ENCODE measurements around the gene FAM114A2.

DNA sequence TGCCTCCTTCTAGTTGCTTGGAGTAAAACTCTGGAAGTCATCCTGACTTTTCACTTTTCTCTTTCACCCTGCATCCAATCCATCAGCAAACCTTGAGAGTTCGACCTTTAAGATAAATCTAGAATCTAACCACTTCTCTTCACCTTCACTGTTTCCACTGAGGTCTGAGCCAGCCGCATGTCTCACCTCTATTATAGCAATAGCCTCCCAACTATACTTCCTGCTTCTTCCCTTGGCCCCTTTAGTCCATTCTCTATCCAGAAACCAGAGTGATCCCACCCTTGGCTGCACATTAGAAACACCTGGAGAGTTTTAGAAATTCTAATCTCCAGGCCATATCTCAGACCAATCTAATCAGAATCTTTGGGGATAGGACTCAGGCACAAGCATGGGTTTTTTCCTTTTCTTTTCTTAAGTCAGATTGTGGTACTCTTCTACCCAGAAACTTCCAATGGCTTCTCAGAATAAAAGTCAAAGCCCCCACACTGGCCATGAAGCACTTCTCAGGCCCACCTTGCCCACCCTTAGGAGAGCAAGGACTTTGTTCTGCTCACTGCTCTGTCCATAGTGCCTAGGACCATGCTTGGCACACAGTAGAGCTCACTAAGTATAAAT is 33.2 kb upstream of the FAM114A2 start:
- TF ChIP-seq POLR2A (IDR thresholded peaks at IDR 0.05; ENCODE audit: extremely low read depth, insufficient read length): no peak
- TF ChIP-seq, protein P1, sequence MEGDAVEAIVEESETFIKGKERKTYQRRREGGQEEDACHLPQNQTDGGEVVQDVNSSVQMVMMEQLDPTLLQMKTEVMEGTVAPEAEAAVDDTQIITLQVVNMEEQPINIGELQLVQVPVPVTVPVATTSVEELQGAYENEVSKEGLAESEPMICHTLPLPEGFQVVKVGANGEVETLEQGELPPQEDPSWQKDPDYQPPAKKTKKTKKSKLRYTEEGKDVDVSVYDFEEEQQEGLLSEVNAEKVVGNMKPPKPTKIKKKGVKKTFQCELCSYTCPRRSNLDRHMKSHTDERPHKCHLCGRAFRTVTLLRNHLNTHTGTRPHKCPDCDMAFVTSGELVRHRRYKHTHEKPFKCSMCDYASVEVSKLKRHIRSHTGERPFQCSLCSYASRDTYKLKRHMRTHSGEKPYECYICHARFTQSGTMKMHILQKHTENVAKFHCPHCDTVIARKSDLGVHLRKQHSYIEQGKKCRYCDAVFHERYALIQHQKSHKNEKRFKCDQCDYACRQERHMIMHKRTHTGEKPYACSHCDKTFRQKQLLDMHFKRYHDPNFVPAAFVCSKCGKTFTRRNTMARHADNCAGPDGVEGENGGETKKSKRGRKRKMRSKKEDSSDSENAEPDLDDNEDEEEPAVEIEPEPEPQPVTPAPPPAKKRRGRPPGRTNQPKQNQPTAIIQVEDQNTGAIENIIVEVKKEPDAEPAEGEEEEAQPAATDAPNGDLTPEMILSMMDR (IDR thresholded peaks at IDR 0.05; ENCODE audit: low read depth, low read length): no peak
- TF ChIP-seq, protein P2, sequence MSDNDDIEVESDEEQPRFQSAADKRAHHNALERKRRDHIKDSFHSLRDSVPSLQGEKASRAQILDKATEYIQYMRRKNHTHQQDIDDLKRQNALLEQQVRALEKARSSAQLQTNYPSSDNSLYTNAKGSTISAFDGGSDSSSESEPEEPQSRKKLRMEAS (IDR thresholded peaks at IDR 0.05; ENCODE audit: low read depth, low read length): no peak
- no peak for TF ChIP-seq MYC (IDR thresholded peaks at IDR 0.05; ENCODE audit: low read depth, low read length)

Data from NB4 (cell line).